OCI-LY1 (cell line): Measurements from ENCODE around the gene GPI.

Source experiments
- H2AFZ ChIP-seq: fragments of 200-600 bp; sonication (generic), shearing (Covaris generic); 2 replicates; pipeline ENCODE4 v1.6.0; 2014; ENCODE audit warnings: antibody characterized with exemption, mild to moderate bottlenecking, low read length
- H3F3A ChIP-seq: fragments of 200-600 bp; sonication (generic), shearing (Covaris generic); 2 replicates; pipeline ENCODE4 v1.6.0; 2014; ENCODE audit warnings: mild to moderate bottlenecking, antibody characterized with exemption, low read length, moderate library complexity; ENCODE audit not compliant: insufficient read depth
- H3K27ac ChIP-seq: fragments of 200-600 bp; sonication (generic); 2 replicates; pipeline ENCODE4 v1.5.1; 2014; ENCODE audit warnings: low read length, mixed run types, mild to moderate bottlenecking, low read depth; ENCODE audit not compliant: poor library complexity, severe bottlenecking
- H3K27me3 ChIP-seq: fragments of 200-600 bp; sonication (generic); 2 replicates; pipeline ENCODE4 v1.6.0; 2014; ENCODE audit warnings: antibody characterized with exemption, mild to moderate bottlenecking, low read length, moderate library complexity; ENCODE audit not compliant: insufficient read depth
- H3K36me3 ChIP-seq: fragments of 200-600 bp; sonication (generic); 2 replicates; pipeline ENCODE4 v1.6.1; 2014; ENCODE audit warnings: mild to moderate bottlenecking, antibody characterized with exemption, low read length, moderate library complexity, mixed read lengths; ENCODE audit not compliant: insufficient read depth
- H3K4me1 ChIP-seq: fragments of 200-600 bp; sonication (generic); 2 replicates; pipeline ENCODE4 v1.5.1; 2014; ENCODE audit warnings: mild to moderate bottlenecking, low read length, moderate library complexity; ENCODE audit not compliant: insufficient read depth, severe bottlenecking
- H3K4me2 ChIP-seq: fragments of 200-600 bp; sonication (generic), shearing (Covaris generic); 2 replicates; pipeline ENCODE4 v1.6.1; 2014; ENCODE audit warnings: low read length
- H3K4me3 ChIP-seq: fragments of 200-600 bp; sonication (generic); 2 replicates; pipeline ENCODE4 v1.5.1; 2014; ENCODE audit warnings: low read length, low read depth, mild to moderate bottlenecking, mixed read lengths; ENCODE audit not compliant: poor library complexity, severe bottlenecking
- H3K79me2 ChIP-seq: fragments of 200-600 bp; shearing (Covaris generic); 2 replicates; pipeline ENCODE4 v1.6.1; 2016; ENCODE audit warnings: mixed run types, low read length, mixed read lengths; ENCODE audit not compliant: insufficient read depth
- H3K9ac ChIP-seq: fragments of 200-600 bp; sonication (generic), shearing (Covaris generic); 2 replicates; pipeline ENCODE4 v1.6.1; 2014; ENCODE audit warnings: mild to moderate bottlenecking, low read length, mixed read lengths
- H3K9me2 ChIP-seq: fragments of 200-600 bp; sonication (generic), shearing (Covaris generic); 2 replicates; pipeline ENCODE4 v1.6.1; 2014; ENCODE audit warnings: low read depth, mild to moderate bottlenecking, low read length, mixed read lengths
- H3K9me3 ChIP-seq: fragments of 200-600 bp; shearing (Covaris generic); 2 replicates; pipeline ENCODE4 v1.6.1; 2014; ENCODE audit warnings: low read length, mixed read lengths
- H4K20me1 ChIP-seq: fragments of 200-600 bp; sonication (generic), shearing (Covaris generic); 2 replicates; pipeline ENCODE4 v1.6.0; 2016; ENCODE audit warnings: mild to moderate bottlenecking, low read length; ENCODE audit not compliant: insufficient read depth
- EZH2 ChIP-seq: fragments of 200-600 bp; sonication (generic), shearing (Covaris generic); IDR thresholded peaks from 2 replicates; pipeline ENCODE4 v1.8.0; 2017; ENCODE audit warnings: borderline replicate concordance, mixed run types, mild to moderate bottlenecking, antibody characterized with exemption, low read length, moderate library complexity, mixed read lengths
- TF ChIP-seq, protein P1 (sequence below): fragments of 200-600 bp; sonication (generic), shearing (Covaris generic); IDR thresholded peaks from 2 replicates; pipeline ENCODE4 v1.5.1; 2017; ENCODE audit warnings: mild to moderate bottlenecking, antibody characterized with exemption, low read length, moderate library complexity, mixed read lengths

The GPI gene

GRCh38 chr19:34391813-34392212, 26.8 kb downstream of the GPI start:
- no peaks in the 10 kb centered on the region for H3K79me2 ChIP-seq
- H3K36me3 ChIP-seq = peaks cover 98% of the 10 kb centered on the region
- no peak overlapping the region for H2AFZ ChIP-seq
- H3K4me3 ChIP-seq = no peak overlapping the region
- H4K20me1 ChIP-seq = no peaks in the 10 kb centered on the region
- H3K4me2 ChIP-seq = no peak overlapping the region
- no peaks in the 10 kb centered on the region for H3K27me3 ChIP-seq
- H3K9me2 ChIP-seq = no peaks in the 10 kb centered on the region
- H3F3A ChIP-seq = no peaks in the 10 kb centered on the region
- H3K9me3 ChIP-seq = no peaks in the 10 kb centered on the region
- no peak overlapping the region for H3K9ac ChIP-seq
- H3K27ac ChIP-seq = no peak overlapping the region
- TF ChIP-seq, protein P1, sequence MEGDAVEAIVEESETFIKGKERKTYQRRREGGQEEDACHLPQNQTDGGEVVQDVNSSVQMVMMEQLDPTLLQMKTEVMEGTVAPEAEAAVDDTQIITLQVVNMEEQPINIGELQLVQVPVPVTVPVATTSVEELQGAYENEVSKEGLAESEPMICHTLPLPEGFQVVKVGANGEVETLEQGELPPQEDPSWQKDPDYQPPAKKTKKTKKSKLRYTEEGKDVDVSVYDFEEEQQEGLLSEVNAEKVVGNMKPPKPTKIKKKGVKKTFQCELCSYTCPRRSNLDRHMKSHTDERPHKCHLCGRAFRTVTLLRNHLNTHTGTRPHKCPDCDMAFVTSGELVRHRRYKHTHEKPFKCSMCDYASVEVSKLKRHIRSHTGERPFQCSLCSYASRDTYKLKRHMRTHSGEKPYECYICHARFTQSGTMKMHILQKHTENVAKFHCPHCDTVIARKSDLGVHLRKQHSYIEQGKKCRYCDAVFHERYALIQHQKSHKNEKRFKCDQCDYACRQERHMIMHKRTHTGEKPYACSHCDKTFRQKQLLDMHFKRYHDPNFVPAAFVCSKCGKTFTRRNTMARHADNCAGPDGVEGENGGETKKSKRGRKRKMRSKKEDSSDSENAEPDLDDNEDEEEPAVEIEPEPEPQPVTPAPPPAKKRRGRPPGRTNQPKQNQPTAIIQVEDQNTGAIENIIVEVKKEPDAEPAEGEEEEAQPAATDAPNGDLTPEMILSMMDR = no peak
- no peak for TF ChIP-seq EZH2
- H3K4me1 ChIP-seq = no peaks in the 10 kb centered on the region

- peaks cover 98% of the 10 kb centered on the region for H3K36me3 ChIP-seq
- H3K4me3 ChIP-seq = no peak overlapping the region
- H2AFZ ChIP-seq = no peak overlapping the region
- H3K9me3 ChIP-seq = no peaks in the 10 kb centered on the region
- no peaks in the 10 kb centered on the region for H3K9me2 ChIP-seq
- H4K20me1 ChIP-seq = no peaks in the 10 kb centered on the region
- no peaks in the 10 kb centered on the region for H3F3A ChIP-seq
- H3K79me2 ChIP-seq = no peaks in the 10 kb centered on the region
- no peak overlapping the region for H3K4me2 ChIP-seq
- TF ChIP-seq, protein P1 = no peak
- TF ChIP-seq EZH2 = no peak
- H3K9ac ChIP-seq = no peak overlapping the region
- H3K27ac ChIP-seq = no peak overlapping the region
- no peaks in the 10 kb centered on the region for H3K27me3 ChIP-seq
- H3K4me1 ChIP-seq = no peaks in the 10 kb centered on the region
Measured at GRCh38 chr19:34393031-34393430, 28.0 kb downstream of the GPI start.

- no peaks in the 10 kb centered on the region for H3K9me3 ChIP-seq
Measured at GRCh38 chr19:34393629-34394028, 28.6 kb downstream of the GPI start.

More at GRCh38 chr19:34393629-34394028, 28.6 kb downstream of the GPI start:
- no peak overlapping the region for H3K9ac ChIP-seq
- no peaks in the 10 kb centered on the region for H3F3A ChIP-seq
- no peak overlapping the region for H3K27ac ChIP-seq
- H3K36me3 ChIP-seq = peaks cover 96% of the 10 kb centered on the region
- no peak overlapping the region for H3K4me3 ChIP-seq
- H3K4me1 ChIP-seq = no peaks in the 10 kb centered on the region
- no peaks in the 10 kb centered on the region for H3K79me2 ChIP-seq
- no peaks in the 10 kb centered on the region for H4K20me1 ChIP-seq
- H2AFZ ChIP-seq = no peak overlapping the region
- H3K9me2 ChIP-seq = no peaks in the 10 kb centered on the region
- no peak overlapping the region for H3K4me2 ChIP-seq
- TF ChIP-seq, protein P1 = no peak
- TF ChIP-seq EZH2 = no peak
- H3K27me3 ChIP-seq = no peaks in the 10 kb centered on the region
